ENCODE results near the gene LAGE3. TPM values are rescaled to one million over a fixed set of nuclear protein-coding genes. Genes with fewer than 3 reads are reported as not detected.

LAGE3 gene
- total and polyA plus RNA-seq, 10 of the 15 experiments (the other 5 are each of a cell fraction or from before 2014, with no cell fraction given) = 5.3 to 63.7 (median 19.7) TPM

DNA sequence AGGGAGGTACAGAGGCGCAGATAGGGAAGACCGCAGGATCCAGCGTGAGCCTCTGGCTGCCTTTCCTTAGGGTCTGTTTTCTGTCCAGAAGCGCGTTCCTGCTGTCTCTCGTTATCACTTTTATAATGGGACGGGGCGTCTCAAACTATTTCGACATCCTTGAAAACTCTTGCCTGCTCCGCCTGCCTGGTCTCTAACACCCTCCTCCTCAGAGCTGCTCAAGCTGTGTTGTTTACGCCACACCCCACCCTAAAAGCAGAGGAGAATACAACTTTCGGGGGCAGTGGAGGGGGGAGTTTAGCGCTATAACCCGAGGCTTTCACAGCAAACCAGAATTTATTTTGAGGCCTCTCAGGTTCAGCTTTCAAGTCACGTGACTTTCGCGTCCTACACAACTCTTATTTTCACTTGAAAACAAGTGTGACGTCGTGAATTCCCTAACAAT is 37.6 kb upstream of the LAGE3 start:
- no peak for FAIRE-seq
- POLR2A ChIA-PET = interaction anchor here (0.9 to 2.4 kb wide), 5 partner anchors 10 to 120 kb away, joined by 3 to 12 read pairs (median 4); partner anchors contain the start of genes LAGE3, RPL10 and SLC10A3
- intact Hi-C loops (cut with micrococcal nuclease; ENCODE audit: unreplicated experiment) = loop anchor here (5.0 kb wide), 1 partner anchor 39 kb away; the partner anchor contains the start of gene LAGE3
- H3K27ac ChIP-seq (ENCODE audit: control insufficient read depth, insufficient read depth) = peak overlapping the region; percentile 57; the same call in 1 of the 2 replicates
- H4K20me1 ChIP-seq (ENCODE audit: control insufficient read depth, insufficient read depth) = no peaks in the 10 kb centered on the region
- 43% methylated on average over 19 of the region's 19 CpGs for WGBS (ENCODE audit: insufficient coverage, insufficient replicate concordance, low lambda C conversion rate, missing lambda C conversion rate)
- no peaks in the 10 kb centered on the region for H3K4me1 ChIP-seq (ENCODE audit: control insufficient read depth, insufficient read depth, low read length)
- RAD21 ChIA-PET (ENCODE audit: unreplicated experiment) = interaction anchor here (0.7 kb wide), 1 partner anchor 26 kb away, joined by 5 read pairs; the partner anchor contains the start of gene SLC10A3
- in situ Hi-C loops (cut with MboI) = no loop called here
- peak overlapping the region; percentile 83 for H2AFZ ChIP-seq (ENCODE audit: control insufficient read depth, low read depth, low read length)
- H3K4me2 ChIP-seq (ENCODE audit: control insufficient read depth, insufficient read depth) = peak overlapping the region; percentile 79
- peak overlapping the region; percentile 64 for H3K4me3 ChIP-seq
- CTCF ChIA-PET = interaction anchor here (2.1 kb wide), 1 partner anchor 11 kb away, joined by 8 read pairs; no protein-coding TSS in a partner anchor
- TF ChIP-seq RAD51 (IDR thresholded peaks at IDR 0.05) (peak; percentile 34; the same call in 1 of the 2 replicates), TBL1XR1 (IDR thresholded peaks at IDR 0.05; ENCODE audit: low read depth, low read length) (no peak), RFX5 (IDR thresholded peaks at IDR 0.05; ENCODE audit: low read depth, low read length) (0 out of 2 replicates have a peak, but pooled peaks have one; percentile 9)
- no peak for ATAC-seq
- H3K36me3 ChIP-seq (ENCODE audit: control insufficient read depth in 2 of 2, insufficient read depth in 2 of 2, low read length in 1 of 2) = no peaks in the 10 kb centered on the region
- BruUV-seq (replicated peaks) = TSS peak; percentile 74
- peak overlapping the region; percentile 46; the same call in 1 of the 2 replicates for H3K9ac ChIP-seq (ENCODE audit: control insufficient read depth, insufficient read depth, low read length)
- H3K27me3 ChIP-seq (replicated peaks in 1 of 2; ENCODE audit: control insufficient read depth in 2 of 2, insufficient read depth in 2 of 2, low read length in 1 of 2) = no peaks in the 10 kb centered on the region
- H3K9me3 ChIP-seq (replicated peaks; ENCODE audit: control insufficient read depth, insufficient read depth, low read length) = no peaks in the 10 kb centered on the region; the same call in 2 of the 3 replicates
- no peak for DNase-seq (ENCODE audit: low read depth, low spot score)
- H3K79me2 ChIP-seq (ENCODE audit: control insufficient read depth, insufficient read depth, low read length) = no peaks in the 10 kb centered on the region; the same call in none of the 2 replicates
- SMC1A ChIA-PET (ENCODE audit: uncharacterized antibody, unreplicated experiment) = interaction anchor here (0.6 to 1.5 kb wide), 4 partner anchors 11 to 26 kb away, joined by 3 to 7 read pairs (median 4); partner anchors contain the start of gene SLC10A3

DNA sequence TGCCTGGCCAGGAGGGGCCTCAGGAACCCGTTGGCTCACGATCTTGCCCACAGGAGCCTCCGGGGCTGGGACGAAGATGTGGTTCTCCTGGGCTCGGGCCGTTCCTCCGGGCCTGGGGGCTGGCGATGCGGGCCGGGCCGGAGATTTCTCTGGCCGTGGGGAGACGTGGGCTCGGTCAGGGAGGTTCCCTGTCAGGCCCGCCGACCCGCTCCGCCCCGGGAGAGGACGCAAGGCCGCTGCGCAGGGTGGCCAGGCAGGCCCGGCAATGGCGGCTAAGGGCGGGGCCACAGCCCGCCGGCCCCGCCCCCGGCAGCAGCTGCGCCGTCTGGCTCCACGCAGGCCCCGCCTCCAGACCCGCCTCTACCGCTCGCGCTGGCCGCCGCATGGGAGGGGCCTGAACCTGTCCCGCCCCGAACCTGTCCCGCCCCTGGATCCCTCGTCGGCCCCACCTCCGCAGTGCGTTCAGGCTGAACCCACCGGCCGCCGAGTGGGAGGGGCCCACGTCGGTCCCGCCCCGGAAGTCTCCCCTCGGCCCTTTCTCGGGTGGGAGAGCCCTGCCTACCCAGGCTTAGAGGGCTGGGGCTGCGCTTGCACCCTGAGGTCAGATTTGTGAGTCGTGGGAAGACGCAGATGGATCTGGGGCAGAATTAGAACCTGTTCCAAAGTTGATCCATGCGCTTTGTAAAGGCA is 37.0 kb upstream of the LAGE3 start, which contains the start of gene FAM3A:
FAM3A (minus strand) TSS at position 267 of the 690 bp plus-strand sequence. CDS start 460 bp downstream, outside the sequence.
- ATAC-seq = peak; percentile 96
- TF ChIP-seq SIN3A (IDR thresholded peaks at IDR 0.05; ENCODE audit: low read depth, low read length) (no peak), POLR2AphosphoS2 (IDR thresholded peaks at IDR 0.05; ENCODE audit: low read depth, low read length) (0 out of 2 replicates have a peak, but pooled peaks have one; percentile 60), TAF1 (IDR thresholded peaks at IDR 0.05; ENCODE audit: borderline replicate concordance, low read depth, low read length) (peak; percentile 37; the same call in 1 of the 2 replicates), PAX8 (IDR thresholded peaks at IDR 0.05) (no peak), POLR2AphosphoS5 (IDR thresholded peaks at IDR 0.05; ENCODE audit: low read length) (peak; percentile 49; the same call in 1 of the 2 replicates), POLR2A (IDR thresholded peaks at IDR 0.05; ENCODE audit: low read depth, low read length) (peak; percentile 87), IRF4 (IDR thresholded peaks at IDR 0.05; ENCODE audit: low read depth, low read length) (no peak), MXI1 (IDR thresholded peaks at IDR 0.05; ENCODE audit: low read depth, low read length) (peak; percentile 11; the same call in 1 of the 2 replicates), RUNX3 (IDR thresholded peaks at IDR 0.05; ENCODE audit: low read length) (0 out of 2 replicates have a peak, but pooled peaks have one; percentile 5), BHLHE40 (IDR thresholded peaks at IDR 0.05; ENCODE audit: borderline replicate concordance in 1 of 2, low read depth in 2 of 2, low read length in 1 of 2) (0 out of 4 replicates have a peak, but pooled peaks of 1 of the 2 experiments have one; percentile 30), IKZF1 (conservative IDR thresholded peaks at IDR 0.05) (0 out of 2 replicates have a peak, but pooled peaks have one; percentile 55), MTA3 (IDR thresholded peaks at IDR 0.05; ENCODE audit: borderline replicate concordance, low read length) (no peak)

More for the DNA sequence above, 37.0 kb upstream of the LAGE3 start, which contains the start of gene FAM3A:
- Histone ChIP-seq H3K27ac (ENCODE audit: control insufficient read depth, insufficient read depth) (peak within 1 kb of the TSS; percentile 72), H3K4me1 (ENCODE audit: control insufficient read depth, insufficient read depth, low read length) (no peaks in the 10 kb centered on the region), H4K20me1 (ENCODE audit: control insufficient read depth, insufficient read depth) (no peaks in the 10 kb centered on the region), H3K4me2 (ENCODE audit: control insufficient read depth, insufficient read depth) (peak within 1 kb of the TSS; percentile 79), H2AFZ (ENCODE audit: control insufficient read depth, low read depth, low read length) (peak within 1 kb of the TSS; percentile 83), H3K9ac (ENCODE audit: control insufficient read depth, insufficient read depth, low read length) (peak within 1 kb of the TSS; percentile 83), H3K4me3 (peak within 1 kb of the TSS; percentile 78), H3K79me2 (ENCODE audit: control insufficient read depth, insufficient read depth, low read length) (no peaks in the 10 kb centered on the region; the same call in none of the 2 replicates), H3K27me3 (replicated peaks in 1 of 2; ENCODE audit: control insufficient read depth in 2 of 2, insufficient read depth in 2 of 2, low read length in 1 of 2) (no peaks in the 10 kb centered on the region), H3K36me3 (ENCODE audit: control insufficient read depth in 2 of 2, insufficient read depth in 2 of 2, low read length in 1 of 2) (no peaks in the 10 kb centered on the region), H3K9me3 (replicated peaks; ENCODE audit: control insufficient read depth, insufficient read depth, low read length) (no peaks in the 10 kb centered on the region; the same call in 2 of the 3 replicates)
- FAIRE-seq (peak; percentile 18), DNase-seq (ENCODE audit: low read depth, low spot score) (peak; percentile 52)
- in situ Hi-C loops (cut with MboI) (no loop called here), intact Hi-C loops (cut with micrococcal nuclease; ENCODE audit: unreplicated experiment) (loop anchor here (5.0 kb wide), 1 partner anchor 39 kb away; the partner anchor contains the start of gene LAGE3)
- no TSS peak for BruUV-seq (replicated peaks)
- POLR2A ChIA-PET = interaction anchor here (0.9 to 2.4 kb wide), 6 partner anchors 11 to 119 kb away, joined by 3 to 12 read pairs (median 4); partner anchors contain the start of genes LAGE3, RPL10 and SLC10A3
- CTCF ChIA-PET = interaction anchor here (1.1 to 2.1 kb wide), 2 partner anchors 11 to 19 kb away, joined by 3 to 8 read pairs; no protein-coding TSS in a partner anchor
- RAD21 ChIA-PET (ENCODE audit: unreplicated experiment) = interaction anchor here (0.7 to 1.4 kb wide), 2 partner anchors 26 to 32 kb away, joined by 4 to 5 read pairs; partner anchors contain the start of gene SLC10A3
- 39% methylated on average over 39 of the region's 59 CpGs for WGBS (ENCODE audit: insufficient coverage, insufficient replicate concordance, low lambda C conversion rate, missing lambda C conversion rate)
- SMC1A ChIA-PET (ENCODE audit: uncharacterized antibody, unreplicated experiment) = interaction anchor here (0.6 to 1.5 kb wide), 3 partner anchors 11 to 26 kb away, joined by 3 to 7 read pairs (median 4); partner anchors contain the start of gene SLC10A3

Data from GM12878 (cell line).